Subcutaneous adipose tissue (tissue), 4 donors: ENCODE data around the gene PRKG1. TPM values are rescaled to one million over a fixed set of nuclear protein-coding genes. Genes with fewer than 3 reads are reported as not detected.

Source experiments
- total RNA-seq, 4 donors: library from RNA; depleted of rRNA; stranded (reverse); fragments of >200 nt; gene quantifications; one replicate each; pipeline ENCODE4 v1.1.0, GENCODE V29; 2016
- TF ChIP-seq, protein P1 (sequence below): fragments of 450-650 bp; IDR thresholded peaks from one replicate; pipeline ENCODE4 v1.5.1; 2016; ENCODE audit warnings: low read depth, mild to moderate bottlenecking, control low read depth, antibody characterized with exemption, moderate library complexity

Gene PRKG1
- total RNA-seq, 4 donors from 2014 or later = 7.6 to 17.2 (median 10.7) TPM

- TF ChIP-seq, protein P1, sequence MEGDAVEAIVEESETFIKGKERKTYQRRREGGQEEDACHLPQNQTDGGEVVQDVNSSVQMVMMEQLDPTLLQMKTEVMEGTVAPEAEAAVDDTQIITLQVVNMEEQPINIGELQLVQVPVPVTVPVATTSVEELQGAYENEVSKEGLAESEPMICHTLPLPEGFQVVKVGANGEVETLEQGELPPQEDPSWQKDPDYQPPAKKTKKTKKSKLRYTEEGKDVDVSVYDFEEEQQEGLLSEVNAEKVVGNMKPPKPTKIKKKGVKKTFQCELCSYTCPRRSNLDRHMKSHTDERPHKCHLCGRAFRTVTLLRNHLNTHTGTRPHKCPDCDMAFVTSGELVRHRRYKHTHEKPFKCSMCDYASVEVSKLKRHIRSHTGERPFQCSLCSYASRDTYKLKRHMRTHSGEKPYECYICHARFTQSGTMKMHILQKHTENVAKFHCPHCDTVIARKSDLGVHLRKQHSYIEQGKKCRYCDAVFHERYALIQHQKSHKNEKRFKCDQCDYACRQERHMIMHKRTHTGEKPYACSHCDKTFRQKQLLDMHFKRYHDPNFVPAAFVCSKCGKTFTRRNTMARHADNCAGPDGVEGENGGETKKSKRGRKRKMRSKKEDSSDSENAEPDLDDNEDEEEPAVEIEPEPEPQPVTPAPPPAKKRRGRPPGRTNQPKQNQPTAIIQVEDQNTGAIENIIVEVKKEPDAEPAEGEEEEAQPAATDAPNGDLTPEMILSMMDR = no peak
These were observed 846.4 kb downstream of the PRKG1 start for GRCh38 chr10:51920672-51921071.

- TF ChIP-seq, protein P1 = no peak
These were observed 850.1 kb downstream of the PRKG1 start for GRCh38 chr10:51924359-51924758.

GRCh38 chr10:51926337-51926736 lies 852.0 kb downstream of the PRKG1 start:
- TF ChIP-seq, protein P1 = no peak

GRCh38 chr10:51928162-51928561 lies 853.9 kb downstream of the PRKG1 start:
- TF ChIP-seq, protein P1 = no peak

DNA sequence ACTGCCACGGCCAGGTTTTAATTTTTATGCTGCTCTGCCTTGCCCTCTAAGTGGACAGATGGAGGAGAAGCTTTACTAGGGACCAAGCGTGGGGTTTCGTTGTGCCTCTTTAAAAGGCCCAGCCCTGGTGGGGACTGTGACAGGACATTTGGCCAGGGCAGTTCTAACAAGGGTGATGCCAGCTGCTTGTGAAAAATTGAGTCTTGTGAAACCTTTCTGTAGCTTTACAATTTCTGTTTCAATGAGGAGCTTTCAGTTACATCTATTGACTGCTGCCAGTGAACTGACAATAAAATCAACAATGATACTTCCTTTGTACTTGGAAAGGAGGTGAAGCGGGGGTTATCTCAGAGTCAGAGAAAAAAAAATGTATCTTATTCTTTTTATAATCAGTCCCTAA lies 858.2 kb downstream of the PRKG1 start:
- TF ChIP-seq, protein P1 = no peak

DNA sequence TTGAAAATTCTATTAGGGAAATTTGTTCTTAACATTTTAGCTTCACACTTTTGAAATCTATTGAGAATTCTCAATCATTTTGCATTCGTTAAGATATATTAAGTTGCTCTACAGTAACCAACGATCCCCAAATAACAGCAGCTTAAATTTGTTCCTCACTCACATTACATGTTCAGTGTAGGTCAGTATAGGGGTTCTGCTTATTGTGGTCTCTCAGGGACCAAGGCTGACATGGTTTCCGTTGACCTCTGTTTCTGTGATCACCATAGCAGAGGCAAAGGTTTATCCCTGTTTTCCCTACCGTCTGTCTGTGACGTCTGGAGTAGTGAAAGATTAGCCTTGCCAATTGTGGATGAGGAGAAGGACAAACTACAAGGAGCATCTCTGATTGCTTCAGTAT lies 860.1 kb downstream of the PRKG1 start:
- TF ChIP-seq, protein P1 = no peak

- TF ChIP-seq, protein P1 = no peak
These were observed 861.1 kb downstream of the PRKG1 start for GRCh38 chr10:51935341-51935740.
